ENCODE measurements around the gene ACTRT2. TPM values are rescaled to one million over a fixed set of nuclear protein-coding genes. Genes with fewer than 3 reads are reported as not detected.

ACTRT2 gene
- total and polyA plus RNA-seq, 10 donors, result not detected

- DNase-seq, result peak; percentile 80
- H3K9me3 ChIP-seq, result peaks cover 0 to 19% (median 16%) of the 10 kb centered on the region in 8 donors
- H3K27ac ChIP-seq, result no peak overlapping the region
- TF ChIP-seq CTCF (IDR thresholded peaks at IDR 0.05 in 8 of 11, conservative IDR thresholded peaks at IDR 0.05 in 3 of 11) (peak in 10 of 11 experiments; percentile 18 to 92 (median 84)), POLR2AphosphoS5 (IDR thresholded peaks at IDR 0.05) (no peak)
- WGBS, 5 donors, result 24 to 34% (median 26%) methylated on average over 25 to 44 of the region's 44 CpGs
- intact Hi-C loops (cut with DNase I; ENCODE audit: low total_unique reads), result loop anchor here (5.0 kb wide), 1 partner anchor 410 kb away; no protein-coding TSS in a partner anchor
- H3K36me3 ChIP-seq, result no peaks in the 10 kb centered on the region
- peaks cover 0 to 13% (median 9%) of the 10 kb centered on the region in 6 donors for H3K4me1 ChIP-seq
- H3K4me3 ChIP-seq, result no peak overlapping the region
- peaks cover 0 to 79% (median 21%) of the 10 kb centered on the region in 7 donors for H3K27me3 ChIP-seq (replicated peaks in 1 of 7)
Observed at GRCh38 chr1:3012456-3013291, 8.6 kb upstream of the ACTRT2 start.

GRCh38 chr1:3013371-3014049, 7.8 kb upstream of the ACTRT2 start:
- Histone ChIP-seq H3K9me3 (peaks cover 0 to 11% (median 8%) of the 10 kb centered on the region in 8 donors), H3K36me3 (no peaks in the 10 kb centered on the region), H3K4me1 (peaks cover 0 to 13% (median 9%) of the 10 kb centered on the region in 6 donors), H3K4me3 (no peak overlapping the region), H3K27ac (no peak overlapping the region), H3K27me3 (replicated peaks in 1 of 7) (peaks cover 0 to 80% (median 21%) of the 10 kb centered on the region in 7 donors)
- no peak for TF ChIP-seq POLR2A (IDR thresholded peaks at IDR 0.05)
- TF ChIP-seq CTCF (IDR thresholded peaks at IDR 0.05 in 8 of 11, conservative IDR thresholded peaks at IDR 0.05 in 3 of 11), result no peak
- no peak for TF ChIP-seq POLR2AphosphoS5 (IDR thresholded peaks at IDR 0.05)
- intact Hi-C loops (cut with DNase I; ENCODE audit: low total_unique reads), result loop anchor here (5.0 kb wide), 1 partner anchor 409 kb away; no protein-coding TSS in a partner anchor
- peak; percentile 53 for DNase-seq
- WGBS, 5 donors, result 89 to 94% (median 90%) methylated on average over 13 to 15 of the region's 15 CpGs

DNA sequence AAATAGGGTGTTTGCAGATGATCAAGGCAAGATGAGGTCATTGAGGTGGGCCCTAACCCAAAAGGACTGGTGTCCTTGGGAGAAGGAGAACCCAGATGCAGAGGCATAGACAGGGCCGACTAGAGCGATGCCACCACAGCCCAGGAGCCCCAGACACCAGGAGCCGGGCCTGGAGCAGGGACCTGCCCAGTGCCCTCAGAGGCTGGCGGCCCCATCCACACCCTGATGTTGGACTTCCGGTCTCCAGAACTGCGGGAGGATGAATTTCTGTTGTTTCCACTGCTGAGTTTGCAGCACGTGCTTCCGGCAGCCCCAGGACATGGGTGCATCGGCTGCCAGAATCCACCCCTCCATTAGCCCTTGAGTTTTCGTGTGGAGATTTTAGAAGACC, 7.2 kb upstream of the ACTRT2 start:
- Histone ChIP-seq H3K4me3 (no peak overlapping the region), H3K9me3 (peaks cover 0 to 5% (median 2%) of the 10 kb centered on the region in 8 donors), H3K27ac (no peak overlapping the region), H3K36me3 (no peaks in the 10 kb centered on the region), H3K27me3 (replicated peaks in 1 of 7) (peaks cover 0 to 80% (median 21%) of the 10 kb centered on the region in 7 donors), H3K4me1 (peaks cover 0 to 13% (median 9%) of the 10 kb centered on the region in 6 donors)
- TF ChIP-seq POLR2AphosphoS5 (IDR thresholded peaks at IDR 0.05), result no peak
- no peak for TF ChIP-seq POLR2A (IDR thresholded peaks at IDR 0.05)
- no peak for TF ChIP-seq CTCF (IDR thresholded peaks at IDR 0.05 in 8 of 11, conservative IDR thresholded peaks at IDR 0.05 in 3 of 11)
- intact Hi-C loops (cut with DNase I; ENCODE audit: low total_unique reads), result loop anchor here (5.0 kb wide), 1 partner anchor 408 kb away; no protein-coding TSS in a partner anchor
- DNase-seq, result peak; percentile 67
- 63 to 85% (median 83%) methylated on average over 7 to 10 of the region's 10 CpGs for WGBS, 5 donors
